Tibial artery (tissue), 4 donors: Measurements from ENCODE around the gene EFNA5.

Source experiments
- DNase-seq, 2 donors: peaks; one replicate each; pipeline ENCODE4 v3.0.0-alpha.2; 2019
- H3K27ac ChIP-seq, 2 donors: fragments of 200-600 bp; sonication (generic) in 1 of 2; 1 replicate in 1 of 2; 2 replicates in 1 of 2; pipeline ENCODE4 v1.5.1; 2018 to 2019; ENCODE audit warnings: mild to moderate bottlenecking in 1 of 2
- H3K27me3 ChIP-seq, 2 donors: fragments of 200-600 bp; sonication (generic) in 1 of 2; one replicate each; pipeline versions ENCODE4 v1.5.1 to v1.6.0; 2016 to 2019
- H3K36me3 ChIP-seq, 3 donors: fragments of 200-600 bp; sonication (generic) in 2 of 3; one replicate each; pipeline ENCODE4 v1.5.1; 2016 to 2019; ENCODE audit warnings: mild to moderate bottlenecking in 2 of 3
- H3K4me1 ChIP-seq, 4 donors: fragments of 200-600 bp; sonication (generic) in 2 of 4; 1 replicate in 3 of 4; 2 replicates in 1 of 4; pipeline ENCODE4 v1.5.1; 2016 to 2019
- H3K4me3 ChIP-seq, 2 donors: fragments of 200-600 bp; sonication (generic) in 1 of 2; 1 replicate in 1 of 2; 2 replicates in 1 of 2; pipeline ENCODE4 v1.5.1; 2018 to 2019; ENCODE audit warnings: mild to moderate bottlenecking in 2 of 2
- H3K9me3 ChIP-seq, 3 donors: fragments of 200-600 bp; sonication (generic) in 1 of 3; one replicate each; pipeline ENCODE4 v1.5.1; 2016 to 2019
- intact Hi-C: fragments of 100-400 bp; cut with DNase I; formaldehyde crosslinking; loops from one replicate; pipeline ENCODE4 v1.15.0; 2023; ENCODE audit warnings: low total_unique reads
- TF ChIP-seq, protein P1 (sequence below), 2 experiments: fragments of 200-600 bp in 1 of 2; fragments of 450-650 bp in 1 of 2; IDR thresholded peaks; one replicate each; pipeline ENCODE4 v1.5.1; 2017 to 2019; ENCODE audit warnings: antibody characterized with exemption in 2 of 2, mild to moderate bottlenecking in 1 of 2, moderate library complexity in 1 of 2

The EFNA5 gene

GRCh38 chr5:107367939-107368338, 302.8 kb downstream of the EFNA5 start:
- no peak overlapping the region for H3K27ac ChIP-seq
- no peaks in the 10 kb centered on the region for H3K36me3 ChIP-seq
- H3K4me3 ChIP-seq: no peak overlapping the region
- H3K27me3 ChIP-seq: no peaks in the 10 kb centered on the region
- peaks cover 0 to 3% (median 0%) of the 10 kb centered on the region in 4 donors for H3K4me1 ChIP-seq
- no peaks in the 10 kb centered on the region for H3K9me3 ChIP-seq
- intact Hi-C loops: no loop called here
- DNase-seq: no peak
- TF ChIP-seq, protein P1, sequence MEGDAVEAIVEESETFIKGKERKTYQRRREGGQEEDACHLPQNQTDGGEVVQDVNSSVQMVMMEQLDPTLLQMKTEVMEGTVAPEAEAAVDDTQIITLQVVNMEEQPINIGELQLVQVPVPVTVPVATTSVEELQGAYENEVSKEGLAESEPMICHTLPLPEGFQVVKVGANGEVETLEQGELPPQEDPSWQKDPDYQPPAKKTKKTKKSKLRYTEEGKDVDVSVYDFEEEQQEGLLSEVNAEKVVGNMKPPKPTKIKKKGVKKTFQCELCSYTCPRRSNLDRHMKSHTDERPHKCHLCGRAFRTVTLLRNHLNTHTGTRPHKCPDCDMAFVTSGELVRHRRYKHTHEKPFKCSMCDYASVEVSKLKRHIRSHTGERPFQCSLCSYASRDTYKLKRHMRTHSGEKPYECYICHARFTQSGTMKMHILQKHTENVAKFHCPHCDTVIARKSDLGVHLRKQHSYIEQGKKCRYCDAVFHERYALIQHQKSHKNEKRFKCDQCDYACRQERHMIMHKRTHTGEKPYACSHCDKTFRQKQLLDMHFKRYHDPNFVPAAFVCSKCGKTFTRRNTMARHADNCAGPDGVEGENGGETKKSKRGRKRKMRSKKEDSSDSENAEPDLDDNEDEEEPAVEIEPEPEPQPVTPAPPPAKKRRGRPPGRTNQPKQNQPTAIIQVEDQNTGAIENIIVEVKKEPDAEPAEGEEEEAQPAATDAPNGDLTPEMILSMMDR (IDR thresholded peaks at IDR 0.05): no peak

GRCh38 chr5:107367480-107367879, 303.3 kb downstream of the EFNA5 start:
- TF ChIP-seq, protein P1 (IDR thresholded peaks at IDR 0.05): no peak
- DNase-seq: no peak
- Histone ChIP-seq H3K9me3 (no peaks in the 10 kb centered on the region), H3K27me3 (no peaks in the 10 kb centered on the region), H3K4me3 (no peak overlapping the region), H3K36me3 (no peaks in the 10 kb centered on the region), H3K4me1 (no peaks in the 10 kb centered on the region), H3K27ac (no peak overlapping the region)
- intact Hi-C loops: no loop called here

DNA sequence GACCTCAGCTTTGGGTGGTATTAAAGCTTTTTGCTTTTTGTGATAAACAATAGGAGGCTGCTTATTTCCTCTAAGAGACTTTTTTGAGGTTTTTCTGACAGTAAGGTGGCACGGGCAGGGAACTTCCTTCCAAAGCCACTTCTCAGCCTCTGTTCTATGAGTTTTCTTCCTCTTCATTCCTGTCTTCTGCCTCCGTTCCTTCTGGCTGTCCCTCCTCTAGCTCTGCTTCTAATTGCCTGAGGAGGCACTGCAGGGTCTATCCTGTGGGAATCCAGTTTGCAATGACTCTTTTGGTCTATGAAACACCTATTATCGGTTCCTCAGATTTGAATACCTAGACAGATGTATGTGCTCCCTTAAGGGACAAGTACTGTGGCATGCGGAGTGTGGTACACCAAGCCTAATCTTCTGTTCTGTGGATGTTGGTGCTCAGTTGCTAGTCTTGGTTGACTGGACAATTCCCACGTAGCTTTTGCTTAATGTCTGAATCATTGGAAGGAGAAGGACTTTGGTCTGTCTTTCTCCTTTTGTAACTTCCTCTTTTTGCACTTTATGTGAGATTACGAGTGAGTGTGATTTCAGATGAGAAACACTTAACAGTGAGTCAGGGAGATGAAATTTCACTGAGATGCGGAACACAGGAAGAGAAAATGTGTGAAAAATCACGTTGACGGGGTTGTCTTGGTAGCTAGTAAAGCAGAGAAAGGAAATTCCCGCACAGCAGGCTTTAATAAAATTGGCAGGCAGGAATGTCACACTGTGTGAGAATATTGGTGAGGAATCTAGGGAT, 305.2 kb downstream of the EFNA5 start:
- H3K27me3 ChIP-seq: no peaks in the 10 kb centered on the region
- no peaks in the 10 kb centered on the region for H3K4me1 ChIP-seq
- H3K9me3 ChIP-seq: no peaks in the 10 kb centered on the region
- DNase-seq: no peak
- TF ChIP-seq, protein P1 (IDR thresholded peaks at IDR 0.05): no peak
- H3K27ac ChIP-seq: no peak overlapping the region
- H3K4me3 ChIP-seq: no peak overlapping the region
- no peaks in the 10 kb centered on the region for H3K36me3 ChIP-seq
- intact Hi-C loops: no loop called here

- no peaks in the 10 kb centered on the region for H3K4me1 ChIP-seq
- intact Hi-C loops: no loop called here
- no peak overlapping the region for H3K27ac ChIP-seq
- no peaks in the 10 kb centered on the region for H3K36me3 ChIP-seq
- TF ChIP-seq, protein P1 (IDR thresholded peaks at IDR 0.05): no peak
- H3K4me3 ChIP-seq: no peak overlapping the region
- DNase-seq: no peak
- H3K9me3 ChIP-seq: no peaks in the 10 kb centered on the region
- H3K27me3 ChIP-seq: no peaks in the 10 kb centered on the region
These were observed 306.1 kb downstream of the EFNA5 start for GRCh38 chr5:107364443-107365319.

DNA sequence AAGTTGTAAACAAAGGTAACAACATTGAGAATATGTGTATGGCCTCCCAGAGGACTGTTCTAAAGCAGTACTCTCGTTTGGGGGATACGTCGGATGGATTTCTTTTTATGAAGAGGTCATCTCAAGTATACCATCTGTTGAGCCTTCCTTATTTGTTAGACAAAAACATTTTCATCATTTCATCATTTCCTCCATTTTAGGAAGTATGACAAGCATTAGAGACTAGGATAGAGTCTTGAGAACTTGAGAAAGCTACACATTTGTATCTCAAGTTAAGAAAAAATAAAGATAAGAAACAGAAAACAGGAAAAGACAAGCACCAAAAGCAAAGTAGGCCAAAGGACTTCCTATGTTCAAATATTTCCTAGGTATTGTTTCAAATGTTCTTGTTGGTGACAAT, 307.0 kb downstream of the EFNA5 start:
- Histone ChIP-seq H3K4me1 (no peaks in the 10 kb centered on the region), H3K27me3 (no peaks in the 10 kb centered on the region), H3K36me3 (no peaks in the 10 kb centered on the region), H3K9me3 (no peaks in the 10 kb centered on the region), H3K27ac (no peak overlapping the region), H3K4me3 (no peak overlapping the region)
- no peak for DNase-seq
- intact Hi-C loops: no loop called here
- TF ChIP-seq, protein P1 (IDR thresholded peaks at IDR 0.05): no peak
